Hematopoietic multipotent progenitor cell treated with erythropoietin and hydrocortisone succinate and interleukin-3 and kit ligand, for 15 days (in vitro differentiated cells): ENCODE measurements around the gene NPAS2.

Experiments used
- DNase-seq: peaks from one replicate; pipeline ENCODE4 v3.0.0-alpha.2; 2015; ENCODE audit warnings: low spot score

Gene NPAS2

GRCh38 chr2:100821255-100821910 is 1.4 kb downstream of the NPAS2 start:
- DNase-seq = no peak

GRCh38 chr2:100821911-100822265 is 1.9 kb downstream of the NPAS2 start:
- no peak for DNase-seq

- no peak for DNase-seq
These were observed 2.8 kb downstream of the NPAS2 start for GRCh38 chr2:100822587-100823248.

GRCh38 chr2:100823665-100824438 is 3.9 kb downstream of the NPAS2 start:
- no peak for DNase-seq

GRCh38 chr2:100824842-100825241 is 4.9 kb downstream of the NPAS2 start:
- no peak for DNase-seq

GRCh38 chr2:100826494-100826893 is 6.6 kb downstream of the NPAS2 start:
- no peak for DNase-seq

- DNase-seq = no peak
These were observed 11.3 kb downstream of the NPAS2 start for GRCh38 chr2:100831158-100831750.

GRCh38 chr2:100831831-100832230 is 11.9 kb downstream of the NPAS2 start:
- no peak for DNase-seq

- no peak for DNase-seq
These were observed 12.9 kb downstream of the NPAS2 start for GRCh38 chr2:100832885-100833284.

- no peak for DNase-seq
These were observed 13.4 kb downstream of the NPAS2 start for GRCh38 chr2:100833331-100833730.

GRCh38 chr2:100834221-100834620 is 14.3 kb downstream of the NPAS2 start:
- no peak for DNase-seq

- no peak for DNase-seq
These were observed 15.2 kb downstream of the NPAS2 start for GRCh38 chr2:100835006-100835659.

- DNase-seq = no peak
These were observed 20.6 kb downstream of the NPAS2 start for GRCh38 chr2:100840519-100840918.

- no peak for DNase-seq
These were observed 22.4 kb downstream of the NPAS2 start for GRCh38 chr2:100842241-100842922.

- DNase-seq = no peak
These were observed 24.6 kb downstream of the NPAS2 start for GRCh38 chr2:100844514-100844913.

GRCh38 chr2:100845141-100845991 is 25.4 kb downstream of the NPAS2 start:
- no peak for DNase-seq

- no peak for DNase-seq
These were observed 26.8 kb downstream of the NPAS2 start for GRCh38 chr2:100846716-100847115.

- no peak for DNase-seq
These were observed 32.5 kb downstream of the NPAS2 start for GRCh38 chr2:100852447-100852846.

GRCh38 chr2:100852999-100853908 is 33.3 kb downstream of the NPAS2 start:
- no peak for DNase-seq
